GM12873 (cell line): ENCODE measurements around the gene FBLN2.

Source experiments
- CTCF ChIP-seq: IDR thresholded peaks from 2 replicates; pipeline ENCODE4 v1.5.1; 2012; ENCODE audit warnings: low read depth, mild to moderate bottlenecking, moderate library complexity, low read length, control low read depth; ENCODE audit not compliant: insufficient read depth; ENCODE audit errors: missing control alignments

The FBLN2 gene

GRCh38 chr3:13559764-13560525 is 11.0 kb downstream of the FBLN2 start:
- no peak for TF ChIP-seq CTCF

- TF ChIP-seq CTCF, result no peak
Observed at GRCh38 chr3:13561376-13561775, 12.5 kb downstream of the FBLN2 start.

DNA sequence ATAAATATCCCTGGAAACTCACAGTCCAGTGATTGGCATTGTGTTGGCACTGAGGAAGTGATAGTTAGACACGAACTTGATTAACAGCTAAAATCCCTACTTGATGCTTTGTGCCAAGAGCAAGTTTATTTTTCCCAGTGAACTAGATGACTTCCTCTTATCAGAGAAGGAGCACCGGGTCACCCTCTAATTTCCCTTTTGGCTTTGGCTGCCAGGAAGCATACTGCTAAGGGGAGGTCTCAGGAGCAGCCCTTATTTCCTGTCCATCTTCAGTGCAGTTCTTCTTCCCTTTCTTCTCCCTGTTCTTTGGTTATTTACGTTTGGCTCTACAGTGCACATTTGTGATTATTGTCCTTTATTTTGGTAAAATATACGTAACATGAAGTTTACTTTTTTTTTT is 13.0 kb downstream of the FBLN2 start:
- no peak for TF ChIP-seq CTCF

DNA sequence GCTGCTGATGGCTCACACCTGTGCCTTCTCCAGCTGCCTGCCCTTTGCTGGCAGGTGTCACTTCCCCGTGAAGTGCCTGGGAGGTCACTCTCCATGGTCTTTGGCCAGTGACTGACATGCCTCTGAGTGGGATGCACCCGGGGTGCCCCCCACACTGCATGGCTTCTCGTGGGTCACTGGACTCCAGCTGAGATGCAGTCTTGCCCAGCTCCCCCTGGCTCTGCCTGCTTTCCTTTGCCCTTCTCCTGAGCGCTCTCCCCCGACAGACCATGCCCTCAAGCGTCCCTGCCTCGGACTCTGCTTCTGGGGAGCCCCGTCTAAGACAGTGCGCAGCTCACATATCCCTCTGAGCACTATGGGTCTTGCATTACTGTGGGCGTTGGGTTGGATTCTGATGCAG is 14.4 kb downstream of the FBLN2 start:
- TF ChIP-seq CTCF, result no peak

DNA sequence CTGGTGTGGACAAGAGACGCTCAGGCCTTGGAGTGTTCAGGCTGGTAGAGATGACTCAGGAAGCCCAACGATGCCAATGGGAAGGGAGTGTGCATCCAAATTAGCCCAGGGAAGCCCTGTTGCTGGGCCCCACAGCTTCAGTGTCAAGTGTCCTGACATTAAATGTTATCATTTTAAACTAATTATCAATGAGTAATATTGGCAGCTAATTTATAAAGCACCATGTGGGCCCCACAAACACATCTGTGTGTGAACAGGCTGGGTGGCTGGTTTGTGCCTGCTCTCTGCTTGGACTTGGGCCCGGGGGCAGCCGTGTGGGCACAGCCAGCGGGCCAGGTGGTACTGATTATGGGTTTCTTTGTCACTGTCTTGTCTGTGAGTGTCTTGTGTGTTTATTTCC is 15.0 kb downstream of the FBLN2 start:
- no peak for TF ChIP-seq CTCF

DNA sequence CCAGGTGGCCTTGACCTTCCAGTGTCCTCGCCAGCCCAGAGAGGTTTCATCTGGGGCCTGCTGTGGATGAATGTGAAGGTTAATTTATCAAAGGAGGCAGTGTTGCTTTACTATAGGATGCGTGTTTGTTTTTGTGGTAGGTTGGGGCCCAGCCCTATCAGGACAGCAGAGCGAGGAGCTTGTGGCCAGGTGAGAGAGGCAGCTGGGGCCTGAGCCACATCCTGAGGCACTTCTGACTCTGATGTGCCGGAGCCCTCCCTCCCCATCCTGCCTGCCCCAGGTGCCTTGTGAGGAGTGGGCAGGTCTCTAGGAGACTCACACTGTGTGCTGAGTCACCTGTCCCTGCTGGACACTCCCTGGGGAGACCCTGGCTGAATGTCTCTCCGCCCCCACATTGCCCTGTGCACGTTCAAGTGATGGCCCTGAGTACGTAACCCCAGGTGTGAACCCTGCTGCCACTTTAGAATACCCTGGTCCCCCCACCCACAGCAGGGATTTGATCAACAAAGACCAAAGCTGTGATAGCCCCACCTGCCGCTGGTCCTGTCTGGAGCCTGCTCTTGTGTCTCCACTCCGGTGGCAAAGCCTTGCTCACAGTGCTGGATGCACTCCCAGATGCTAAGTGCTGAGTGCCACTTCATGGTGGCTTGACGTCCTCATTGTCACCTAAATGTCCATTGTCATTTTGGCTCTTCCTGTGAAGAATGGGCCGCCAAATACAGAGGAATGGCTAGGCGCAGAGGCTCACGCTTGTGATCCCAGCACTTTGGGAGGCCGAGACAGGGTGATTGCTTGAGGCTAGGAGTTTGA is 16.0 kb downstream of the FBLN2 start:
- no peak for TF ChIP-seq CTCF
